Measurements from ENCODE around the gene IL17RC. TPM values are rescaled to one million over a fixed set of nuclear protein-coding genes. Genes with fewer than 3 reads are reported as not detected.
A peak's percentile ranks its signal among the peaks of the same experiment; 100 is the strongest.
"Not testable (repeated sequence)": the region's sequence is repeated elsewhere in the genome, so short reads cannot be mapped to it uniquely, and the experiment has no call there.

Gene IL17RC
- polyA plus RNA-seq (2013, experiment 1 of 2; ENCODE audit: insufficient read length), result 22.5 TPM
- polyA plus RNA-seq (2013, experiment 2 of 2; ENCODE audit: insufficient read length), result 23.6 TPM

DNA sequence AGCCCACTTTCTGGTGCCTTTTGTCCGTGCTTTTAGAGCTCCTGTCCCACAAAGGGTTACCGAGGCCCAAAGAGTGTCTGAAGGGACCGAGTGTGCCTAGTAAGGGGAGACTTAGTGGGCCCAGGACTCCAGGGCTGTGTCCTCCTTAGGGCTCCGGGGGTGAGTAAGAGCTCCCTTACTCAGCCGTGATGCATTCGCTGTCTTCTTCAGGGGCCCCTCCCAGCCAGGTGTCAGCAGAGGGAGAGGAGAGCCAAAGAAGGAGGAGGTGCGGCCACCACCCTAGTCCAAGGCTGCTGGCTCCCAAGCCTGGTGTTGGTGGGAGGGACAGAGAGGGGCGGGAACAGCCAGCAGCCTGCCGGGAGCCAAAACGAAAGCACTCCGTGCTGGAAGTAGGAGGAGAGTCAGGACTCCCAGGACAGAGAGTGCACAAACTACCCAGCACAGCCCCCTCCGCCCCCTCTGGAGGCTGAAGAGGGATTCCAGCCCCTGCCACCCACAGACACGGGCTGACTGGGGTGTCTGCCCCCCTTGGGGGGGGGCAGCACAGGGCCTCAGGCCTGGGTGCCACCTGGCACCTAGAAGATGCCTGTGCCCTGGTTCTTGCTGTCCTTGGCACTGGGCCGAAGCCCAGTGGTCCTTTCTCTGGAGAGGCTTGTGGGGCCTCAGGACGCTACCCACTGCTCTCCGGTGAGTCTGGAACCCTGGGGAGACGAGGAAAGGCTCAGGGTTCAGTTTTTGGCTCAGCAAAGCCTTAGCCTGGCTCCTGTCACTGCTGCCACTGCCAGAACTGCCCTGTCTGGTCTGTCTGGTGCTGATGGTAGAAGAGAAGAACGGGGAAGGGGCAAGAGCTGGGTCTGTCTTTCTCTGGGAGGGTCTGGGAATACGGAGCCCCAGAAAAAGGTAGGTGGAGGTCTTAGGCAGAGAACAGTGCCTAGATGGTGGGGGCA lies at the start of gene IL17RC:
TSS of gene IL17RC (plus strand) at position 365 of the 947 bp plus-strand sequence. CDS start at position 583, 218 bp downstream.
- peak; percentile 83 for DNase-seq

DNA sequence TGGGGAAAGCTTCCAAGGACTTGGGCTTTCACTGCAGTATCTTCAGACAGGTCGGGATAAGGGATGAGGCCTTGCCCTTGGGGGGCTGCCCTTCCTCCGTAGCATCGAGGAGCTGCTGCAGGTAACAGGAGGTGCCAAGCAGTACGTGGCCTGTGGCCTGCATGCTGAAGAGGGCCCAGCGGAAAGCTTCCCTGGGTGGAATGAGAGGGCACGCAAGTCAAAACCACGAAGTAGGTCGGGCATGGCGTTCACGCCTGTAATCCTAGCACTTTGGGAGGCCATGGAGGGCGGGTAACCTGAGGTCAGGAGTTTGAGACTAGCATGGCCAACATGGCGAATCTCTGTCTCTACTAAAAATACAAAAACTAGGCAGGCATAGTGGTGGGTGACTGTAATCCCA lies 49.8 kb upstream of the IL17RC start:
- no peak for DNase-seq

- no peak for DNase-seq
These were observed 46.9 kb upstream of the IL17RC start for GRCh38 chr3:9869955-9870354.

DNA sequence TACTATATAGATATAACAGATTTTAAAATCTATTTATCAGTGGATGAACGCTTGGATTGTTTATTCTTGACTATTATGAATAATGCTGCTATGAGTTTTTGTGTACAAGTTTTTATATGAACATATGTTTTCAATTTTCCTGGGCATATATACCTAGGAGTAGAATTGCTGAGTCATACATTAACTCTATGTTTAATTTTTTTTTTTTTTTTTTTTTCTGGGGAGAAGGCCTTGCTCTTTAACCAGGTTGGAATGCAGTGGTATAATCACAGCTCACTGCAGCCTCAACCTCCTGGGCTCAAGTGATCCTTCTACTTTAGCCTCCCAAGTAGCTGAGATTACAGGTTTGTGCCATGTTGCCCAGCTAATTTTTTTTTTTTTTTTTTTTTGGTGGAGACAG lies 45.9 kb upstream of the IL17RC start:
- DNase-seq, result peak; percentile 81

- DNase-seq, result not testable (repeated sequence)
These were observed 44.8 kb upstream of the IL17RC start for GRCh38 chr3:9872067-9872466.

DNA sequence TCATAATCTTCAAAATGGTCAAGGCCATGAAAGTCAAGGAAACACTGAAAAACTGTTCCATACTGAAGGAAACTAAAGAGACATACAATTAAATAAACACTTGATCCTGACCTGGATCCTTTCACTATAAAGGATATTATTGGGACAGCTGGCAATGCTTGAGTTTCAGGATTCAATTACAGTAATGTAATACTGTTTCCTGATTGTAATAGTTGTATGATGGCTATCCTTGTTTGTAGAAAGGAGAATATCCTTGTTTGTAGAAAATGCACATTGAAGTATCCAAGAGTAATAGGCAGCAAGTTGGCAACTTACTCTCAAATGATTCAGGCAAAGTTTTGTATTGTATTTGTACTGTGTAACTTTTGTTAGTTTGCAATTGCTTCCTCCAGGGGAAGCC lies 41.5 kb upstream of the IL17RC start:
- no peak for DNase-seq

- DNase-seq, result not testable (repeated sequence)
These were observed 40.6 kb upstream of the IL17RC start for GRCh38 chr3:9876255-9876654.

DNA sequence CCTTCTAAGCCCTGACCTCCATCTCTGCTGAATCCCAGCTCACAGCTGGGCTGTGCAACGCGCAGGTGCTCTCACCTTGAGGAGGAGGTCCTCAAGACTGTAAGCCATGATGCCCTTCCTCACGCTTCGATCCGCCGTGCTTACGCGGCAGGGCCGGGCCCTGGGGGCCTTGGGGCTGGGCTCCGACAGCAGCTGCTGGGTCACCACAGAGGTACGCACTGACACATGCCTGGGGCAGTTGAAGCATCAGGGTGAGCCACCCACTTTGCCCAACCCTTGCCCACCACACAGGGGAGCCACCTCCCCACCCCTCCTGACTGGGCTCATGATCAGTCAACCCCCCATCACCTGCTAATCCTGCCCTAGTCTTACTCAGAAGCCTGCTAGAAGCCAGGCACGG lies 39.9 kb upstream of the IL17RC start:
- DNase-seq, result no peak

DNA sequence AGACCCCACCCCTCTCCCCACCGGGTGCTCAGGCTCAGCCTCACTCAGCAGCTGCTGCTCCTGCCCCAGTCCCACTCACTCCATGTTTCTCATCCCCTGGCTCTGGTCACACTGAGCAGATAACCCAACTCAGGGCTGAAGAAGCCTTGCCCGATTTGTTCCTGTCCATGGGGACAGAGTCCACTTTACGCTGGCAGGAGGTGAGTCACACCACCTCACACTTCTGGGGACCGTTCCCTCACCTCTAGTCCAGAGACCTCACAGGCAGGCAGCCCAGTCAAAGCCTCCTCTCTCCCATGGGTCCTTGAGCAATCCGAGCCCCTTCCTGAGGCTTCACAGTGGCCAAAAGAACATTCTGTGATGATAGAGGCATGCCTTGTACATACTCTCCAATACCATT lies 38.2 kb upstream of the IL17RC start:
- no peak for DNase-seq

GRCh38 chr3:9879830-9880549 lies 36.9 kb upstream of the IL17RC start, which contains the start of gene CIDEC:
CIDEC (minus strand) TSS chr3:9880253; CDS start chr3:9878486, 1,767 bp downstream.
- no peak for DNase-seq

DNA sequence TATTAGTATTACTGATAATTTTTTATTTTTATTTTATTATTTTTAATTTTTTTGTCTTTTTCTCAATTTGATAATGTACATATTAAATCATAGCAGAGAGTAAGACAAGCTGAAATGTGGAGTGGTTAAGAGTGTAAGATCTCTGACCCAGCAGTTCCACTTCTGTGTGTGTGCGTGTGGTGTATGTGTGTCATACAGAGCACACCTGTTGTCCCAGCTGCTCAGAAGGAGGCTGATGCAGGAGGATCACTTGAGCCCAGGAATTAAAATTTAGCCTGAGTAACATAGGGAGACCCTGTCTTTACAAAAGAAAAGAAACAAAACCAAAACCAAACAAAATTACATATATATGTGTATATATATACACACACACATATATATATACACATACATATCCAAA lies 35.5 kb upstream of the IL17RC start:
- no peak for DNase-seq

GRCh38 chr3:9883706-9884554 lies 33.0 kb upstream of the IL17RC start:
- peak; percentile 58 for DNase-seq

GRCh38 chr3:9884555-9885165 lies 32.2 kb upstream of the IL17RC start:
- peak; percentile 87 for DNase-seq

- DNase-seq, result no peak
These were observed 30.6 kb upstream of the IL17RC start for GRCh38 chr3:9886328-9886727.

GRCh38 chr3:9887480-9887879 lies 29.4 kb upstream of the IL17RC start:
- no peak for DNase-seq

DNA sequence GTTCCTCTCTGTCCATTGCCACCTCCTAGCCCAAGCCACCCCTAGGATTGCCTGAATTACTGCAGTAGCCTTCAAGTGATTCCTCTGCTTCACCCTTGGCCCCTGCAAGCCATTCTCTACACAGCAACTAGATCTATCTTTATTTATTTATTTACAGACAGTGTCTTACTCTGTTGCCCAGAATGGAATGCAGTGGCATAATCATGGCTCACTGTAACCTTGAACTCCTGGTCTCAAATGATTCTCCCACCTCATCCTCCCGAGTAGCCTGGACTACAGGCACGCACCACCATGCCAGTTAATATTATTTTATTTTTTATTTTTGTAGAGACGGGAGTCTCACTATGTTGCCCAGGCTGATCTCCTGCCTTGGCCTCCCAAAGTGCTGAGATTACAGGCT lies 28.4 kb upstream of the IL17RC start:
- no peak for DNase-seq

- no peak for DNase-seq
These were observed 27.5 kb upstream of the IL17RC start for GRCh38 chr3:9889405-9889804.

DNA sequence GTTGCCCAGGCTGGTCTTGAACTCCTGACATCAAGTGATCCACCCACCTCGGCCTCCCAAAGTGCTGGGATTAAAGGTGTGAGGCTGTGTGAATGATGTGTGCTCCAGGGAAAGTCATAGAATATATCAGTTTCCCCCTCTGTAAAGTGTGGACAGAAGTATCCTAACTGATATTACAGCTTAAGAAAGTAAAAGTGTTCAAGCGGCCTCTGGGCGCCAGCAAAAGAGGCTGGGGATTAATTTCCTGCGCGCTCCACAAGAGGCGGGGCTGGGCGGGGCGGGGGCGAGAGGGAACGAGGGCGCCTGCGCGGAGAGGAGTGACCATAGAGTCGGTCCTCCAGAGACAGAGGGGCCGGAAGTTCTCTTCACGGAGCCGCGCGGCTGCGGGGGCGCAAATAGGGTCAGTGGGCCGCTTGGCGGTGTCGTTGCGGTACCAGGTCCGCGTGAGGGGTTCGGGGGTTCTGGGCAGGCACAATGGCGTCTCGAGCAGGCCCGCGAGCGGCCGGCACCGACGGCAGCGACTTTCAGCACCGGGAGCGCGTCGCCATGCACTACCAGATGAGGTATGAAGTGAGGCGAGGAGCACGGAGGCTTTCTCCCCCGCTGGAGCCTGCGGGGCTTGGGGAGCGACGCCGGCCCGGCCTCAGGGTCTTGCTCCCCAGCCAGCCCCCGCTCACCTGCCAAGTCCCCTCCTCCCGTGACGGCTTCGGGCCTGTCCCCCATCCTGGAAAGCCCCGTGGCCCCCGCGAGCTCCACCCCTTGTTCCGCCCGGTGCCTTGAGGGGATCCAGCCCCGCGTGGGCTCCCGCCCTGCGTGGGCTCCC lies 26.4 kb upstream of the IL17RC start, which contains the start of gene JAGN1:
TSS of gene JAGN1 (plus strand) at position 362 of the 823 bp plus-strand sequence. CDS start at position 475, 113 bp downstream.
- peak; percentile 88 for DNase-seq

GRCh38 chr3:9891072-9891622 lies 25.8 kb upstream of the IL17RC start:
- DNase-seq, result no peak

DNA sequence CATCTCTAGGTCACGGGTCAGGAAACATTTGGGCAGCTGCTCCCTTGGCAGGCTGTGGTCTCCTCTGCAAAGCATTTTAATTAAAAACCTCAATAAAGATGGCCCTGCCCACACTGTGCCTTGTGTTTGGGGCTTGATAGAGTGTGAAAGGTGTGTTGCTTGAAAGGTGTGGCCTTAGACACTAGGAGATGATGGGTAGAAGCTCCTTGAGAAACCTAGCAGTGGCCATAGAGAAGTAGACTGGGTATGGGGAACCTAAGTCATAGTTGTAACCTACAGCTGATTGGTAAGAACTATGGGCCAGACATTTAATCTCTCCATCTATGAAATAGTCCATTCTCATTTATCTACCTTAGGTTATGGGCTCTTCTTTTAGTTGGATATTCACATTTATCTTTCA lies 23.2 kb upstream of the IL17RC start:
- no peak for DNase-seq

- DNase-seq, result not testable (repeated sequence)
These were observed 21.2 kb upstream of the IL17RC start for GRCh38 chr3:9895715-9896114.

Measured in fibroblast of skin of abdomen (primary cell).